Activated naive CD4-positive, alpha-beta T cell treated with anti-CD3 and anti-CD28 coated beads, Interleukin-2, amount 50 U/mL, for 72 hours (primary cell): ENCODE results near the gene GSC. TPM values are rescaled to one million over a fixed set of nuclear protein-coding genes. Genes with fewer than 3 reads are reported as not detected.
"Not testable (repeated sequence)": the region's sequence is repeated elsewhere in the genome, so short reads cannot be mapped to it uniquely, and the experiment has no call there.

Source experiments
- ATAC-seq, 2 donors: fragments of 150-1000 bp; cut with Tn5 transposase; 2 replicates each; pipeline ENCODE4 v1.10.0; 2021; ENCODE audit warnings: mild to moderate bottlenecking in 2 of 2, moderate library complexity in 2 of 2
- DNase-seq, 2 donors: peaks; one replicate each; pipeline ENCODE4 v3.0.0; 2021 to 2022; ENCODE audit warnings: low spot score in 2 of 2
- H3K27ac Mint-ChIP-seq, 2 donors: one replicate each; pipeline ENCODE4 v1.8.0; 2022; ENCODE audit warnings: mild to moderate bottlenecking in 2 of 2, mixed read lengths in 2 of 2
- H3K36me3 Mint-ChIP-seq, 2 donors: one replicate each; pipeline ENCODE4 v1.8.0; 2022; ENCODE audit warnings: mixed read lengths in 2 of 2
- H3K9me3 Mint-ChIP-seq, 2 donors: one replicate each; pipeline ENCODE4 v1.8.0; 2022; ENCODE audit warnings: mixed read lengths in 2 of 2
- total RNA-seq, 2 donors: library from RNA; stranded (reverse); gene quantifications; one replicate each; pipeline ENCODE4 v1.2.3, GENCODE V29; 2022

Gene GSC
- total RNA-seq: not detected

- DNase-seq (no peak), ATAC-seq (peak in 1 of 2 donors; percentile 62)
- Mint-ChIP-seq H3K9me3 (no peaks in the 10 kb centered on the region), H3K36me3 (peaks cover 6 to 35% of the 10 kb centered on the region in 2 donors), H3K27ac (peak within 1 kb of the TSS in 1 of 2 donors; percentile 60)
These were observed at the start of gene GSC for GRCh38 chr14:94769391-94770250. Gene GSC (minus strand): TSS chr14:94770113. CDS start chr14:94770015, 98 bp downstream.

GRCh38 chr14:94819531-94819930, 49.6 kb upstream of the GSC start:
- no peak for DNase-seq
- peaks cover 0 to 8% of the 10 kb centered on the region in 2 donors for H3K9me3 Mint-ChIP-seq
- no peak overlapping the region for H3K27ac Mint-ChIP-seq
- ATAC-seq: no peak
- H3K36me3 Mint-ChIP-seq: peaks cover 5 to 6% of the 10 kb centered on the region in 2 donors

GRCh38 chr14:94816113-94816512, 46.2 kb upstream of the GSC start:
- ATAC-seq: no peak
- no peaks in the 10 kb centered on the region for H3K9me3 Mint-ChIP-seq
- no peak overlapping the region for H3K27ac Mint-ChIP-seq
- no peaks in the 10 kb centered on the region for H3K36me3 Mint-ChIP-seq
- no peak for DNase-seq

- Mint-ChIP-seq H3K27ac (no peak overlapping the region), H3K36me3 (no peaks in the 10 kb centered on the region), H3K9me3 (no peaks in the 10 kb centered on the region)
- no peak for ATAC-seq
- no peak for DNase-seq
These were observed 35.9 kb upstream of the GSC start for GRCh38 chr14:94805680-94806288.

GRCh38 chr14:94801225-94801624, 31.3 kb upstream of the GSC start:
- no peak for DNase-seq
- Mint-ChIP-seq H3K36me3 (no peaks in the 10 kb centered on the region), H3K27ac (no peak overlapping the region), H3K9me3 (no peaks in the 10 kb centered on the region)
- ATAC-seq: no peak

- H3K9me3 Mint-ChIP-seq, DNase-seq, H3K27ac Mint-ChIP-seq, ATAC-seq, H3K36me3 Mint-ChIP-seq: not testable (repeated sequence)
These were observed 30.9 kb upstream of the GSC start for GRCh38 chr14:94800764-94801163.

- DNase-seq (no peak), ATAC-seq (no peak)
- H3K9me3 Mint-ChIP-seq: no peaks in the 10 kb centered on the region
- no peaks in the 10 kb centered on the region for H3K36me3 Mint-ChIP-seq
- H3K27ac Mint-ChIP-seq: no peak overlapping the region
These were observed 28.0 kb upstream of the GSC start for GRCh38 chr14:94797887-94798286.

GRCh38 chr14:94796278-94796677, 26.4 kb upstream of the GSC start:
- DNase-seq (no peak), ATAC-seq (no peak)
- H3K9me3 Mint-ChIP-seq: no peaks in the 10 kb centered on the region
- no peaks in the 10 kb centered on the region for H3K36me3 Mint-ChIP-seq
- no peak overlapping the region for H3K27ac Mint-ChIP-seq

GRCh38 chr14:94795372-94795771, 25.5 kb upstream of the GSC start:
- Mint-ChIP-seq H3K9me3 (peaks cover 0 to 5% of the 10 kb centered on the region in 2 donors), H3K36me3 (no peaks in the 10 kb centered on the region), H3K27ac (no peak overlapping the region)
- ATAC-seq (no peak), DNase-seq (no peak)

GRCh38 chr14:94793901-94794300, 24.0 kb upstream of the GSC start:
- Mint-ChIP-seq H3K9me3 (peaks cover 0 to 5% of the 10 kb centered on the region in 2 donors), H3K36me3 (no peaks in the 10 kb centered on the region), H3K27ac (no peak overlapping the region)
- ATAC-seq (no peak), DNase-seq (no peak)

GRCh38 chr14:94787655-94788054, 17.7 kb upstream of the GSC start:
- DNase-seq: no peak
- no peak for ATAC-seq
- H3K36me3 Mint-ChIP-seq: no peaks in the 10 kb centered on the region
- H3K9me3 Mint-ChIP-seq: peaks cover 0 to 5% of the 10 kb centered on the region in 2 donors
- H3K27ac Mint-ChIP-seq: no peak overlapping the region

GRCh38 chr14:94787092-94787491, 17.2 kb upstream of the GSC start:
- Mint-ChIP-seq H3K27ac (no peak overlapping the region), H3K36me3 (no peaks in the 10 kb centered on the region), H3K9me3 (peaks cover 0 to 5% of the 10 kb centered on the region in 2 donors)
- ATAC-seq (no peak), DNase-seq (no peak)

- DNase-seq (no peak), ATAC-seq (no peak)
- no peak overlapping the region for H3K27ac Mint-ChIP-seq
- no peaks in the 10 kb centered on the region for H3K9me3 Mint-ChIP-seq
- no peaks in the 10 kb centered on the region for H3K36me3 Mint-ChIP-seq
These were observed 10.9 kb upstream of the GSC start for GRCh38 chr14:94780536-94781399.

GRCh38 chr14:94779713-94780112, 9.8 kb upstream of the GSC start:
- Mint-ChIP-seq H3K36me3 (peaks cover 4% of the 10 kb centered on the region in 2 donors), H3K27ac (no peak overlapping the region), H3K9me3 (no peaks in the 10 kb centered on the region)
- DNase-seq (no peak), ATAC-seq (no peak)

- peak overlapping the region in 1 of 2 donors; percentile 79 for H3K27ac Mint-ChIP-seq
- ATAC-seq (no peak), DNase-seq (no peak)
- H3K36me3 Mint-ChIP-seq: peaks cover 4 to 19% of the 10 kb centered on the region in 2 donors
- H3K9me3 Mint-ChIP-seq: no peaks in the 10 kb centered on the region
These were observed 5.9 kb upstream of the GSC start for GRCh38 chr14:94775871-94776210.

- Mint-ChIP-seq H3K36me3 (peaks cover 4 to 23% of the 10 kb centered on the region in 2 donors), H3K27ac (peak overlapping the region in 1 of 2 donors; percentile 79), H3K9me3 (no peaks in the 10 kb centered on the region)
- DNase-seq (no peak), ATAC-seq (no peak)
These were observed 5.4 kb upstream of the GSC start for GRCh38 chr14:94775091-94775870.
